Tibial artery (tissue), 4 donors: ENCODE data around the gene MBD1.

Experiments used
- DNase-seq, 2 donors: peaks; one replicate each; pipeline ENCODE4 v3.0.0-alpha.2; 2019
- H3K27ac ChIP-seq, 2 donors: fragments of 200-600 bp; sonication (generic) in 1 of 2; 1 replicate in 1 of 2; 2 replicates in 1 of 2; pipeline ENCODE4 v1.5.1; 2018 to 2019; ENCODE audit warnings: mild to moderate bottlenecking in 1 of 2
- H3K27me3 ChIP-seq, 2 donors: fragments of 200-600 bp; sonication (generic) in 1 of 2; one replicate each; pipeline versions ENCODE4 v1.5.1 to v1.6.0; 2016 to 2019
- H3K36me3 ChIP-seq, 3 donors: fragments of 200-600 bp; sonication (generic) in 2 of 3; one replicate each; pipeline ENCODE4 v1.5.1; 2016 to 2019; ENCODE audit warnings: mild to moderate bottlenecking in 2 of 3
- H3K4me1 ChIP-seq, 4 donors: fragments of 200-600 bp; sonication (generic) in 2 of 4; 1 replicate in 3 of 4; 2 replicates in 1 of 4; pipeline ENCODE4 v1.5.1; 2016 to 2019
- H3K4me3 ChIP-seq, 2 donors: fragments of 200-600 bp; sonication (generic) in 1 of 2; 1 replicate in 1 of 2; 2 replicates in 1 of 2; pipeline ENCODE4 v1.5.1; 2018 to 2019; ENCODE audit warnings: mild to moderate bottlenecking in 2 of 2
- H3K9me3 ChIP-seq, 3 donors: fragments of 200-600 bp; sonication (generic) in 1 of 3; one replicate each; pipeline ENCODE4 v1.5.1; 2016 to 2019
- CTCF ChIP-seq, 2 experiments: fragments of 200-600 bp in 1 of 2; fragments of 450-650 bp in 1 of 2; IDR thresholded peaks; one replicate each; pipeline ENCODE4 v1.5.1; 2017 to 2019; ENCODE audit warnings: antibody characterized with exemption in 2 of 2, mild to moderate bottlenecking in 1 of 2, moderate library complexity in 1 of 2
- intact Hi-C: fragments of 100-400 bp; cut with DNase I; formaldehyde crosslinking; loops from one replicate; pipeline ENCODE4 v1.15.0; 2023; ENCODE audit warnings: low total_unique reads

MBD1 gene

GRCh38 chr18:50287441-50288347 is 6.4 kb upstream of the MBD1 start, which contains the start of gene CXXC1:
Gene CXXC1, minus strand, starts transcription at chr18:50287692. Its CDS starts 103 bp downstream, at chr18:50287589.
- intact Hi-C loops, result loop anchor here (5.0 to 10.0 kb wide), 3 partner anchors 473 to 907 kb away; partner anchors contain the start of genes ACAA2, MEX3C and RPL17
- peak within 1 kb of the TSS; percentile 70 to 91 for H3K4me3 ChIP-seq

GRCh38 chr18:50287028-50287440 is 5.7 kb upstream of the MBD1 start:
- DNase-seq, result no peak
- peak overlapping the region; percentile 90 to 91 for H3K27ac ChIP-seq
- H3K4me1 ChIP-seq, result peaks cover 0 to 13% (median 10%) of the 10 kb centered on the region in 4 donors
- intact Hi-C loops, result loop anchor here (5.0 to 10.0 kb wide), 3 partner anchors 472 to 908 kb away; partner anchors contain the start of genes ACAA2, MEX3C and RPL17
- no peak for TF ChIP-seq CTCF (IDR thresholded peaks at IDR 0.05)
- no peaks in the 10 kb centered on the region for H3K9me3 ChIP-seq
- H3K27me3 ChIP-seq, result peaks cover 0 to 7% of the 10 kb centered on the region in 2 donors
- peak overlapping the region; percentile 70 to 91 for H3K4me3 ChIP-seq
- H3K36me3 ChIP-seq, result peaks cover 4 to 40% (median 33%) of the 10 kb centered on the region in 3 donors

More at GRCh38 chr18:50287441-50288347, 6.4 kb upstream of the MBD1 start, which contains the start of gene CXXC1:
- H3K27me3 ChIP-seq, result peaks cover 0 to 7% of the 10 kb centered on the region in 2 donors
- peaks cover 0 to 9% (median 7%) of the 10 kb centered on the region in 4 donors for H3K4me1 ChIP-seq
- H3K27ac ChIP-seq, result peak within 1 kb of the TSS; percentile 90 to 91
- no peaks in the 10 kb centered on the region for H3K9me3 ChIP-seq
- peak; percentile 97 to 98 for DNase-seq
- peak; percentile 44 to 63 for TF ChIP-seq CTCF (IDR thresholded peaks at IDR 0.05)
- peaks cover 4 to 34% (median 29%) of the 10 kb centered on the region in 3 donors for H3K36me3 ChIP-seq

- Histone ChIP-seq H3K9me3 (no peaks in the 10 kb centered on the region), H3K27me3 (peaks cover 0 to 7% of the 10 kb centered on the region in 2 donors), H3K27ac (peak overlapping the region; percentile 90 to 91), H3K36me3 (peaks cover 4 to 40% (median 33%) of the 10 kb centered on the region in 3 donors), H3K4me3 (peak overlapping the region; percentile 70 to 91), H3K4me1 (peaks cover 2 to 16% (median 13%) of the 10 kb centered on the region in 4 donors)
- no peak for TF ChIP-seq CTCF (IDR thresholded peaks at IDR 0.05)
- no peak for DNase-seq
- intact Hi-C loops, result loop anchor here (5.0 to 10.0 kb wide), 3 partner anchors 472 to 908 kb away; partner anchors contain the start of genes ACAA2, MEX3C and RPL17
These were observed 5.2 kb upstream of the MBD1 start for GRCh38 chr18:50286391-50287027.

- Histone ChIP-seq H3K4me3 (peak overlapping the region in 1 of 2 donors; percentile 70), H3K27ac (peak overlapping the region; percentile 90 to 91), H3K9me3 (no peaks in the 10 kb centered on the region), H3K4me1 (peaks cover 5 to 16% (median 14%) of the 10 kb centered on the region in 4 donors), H3K36me3 (peaks cover 4 to 40% (median 33%) of the 10 kb centered on the region in 3 donors), H3K27me3 (peaks cover 0 to under 1% of the 10 kb centered on the region in 2 donors)
- intact Hi-C loops, result loop anchor here (5.0 to 10.0 kb wide), 3 partner anchors 471 to 909 kb away; partner anchors contain the start of genes ACAA2, MEX3C and RPL17
- DNase-seq, result no peak
- no peak for TF ChIP-seq CTCF (IDR thresholded peaks at IDR 0.05)
These were observed 4.5 kb upstream of the MBD1 start for GRCh38 chr18:50285631-50286321.
